HL-60/S4 treated with retinoic acid at 250 ng/mL for 4 days and 3 days (cell line): ENCODE results near the gene NRTN.
"Not testable (repeated sequence)": the region's sequence is repeated elsewhere in the genome, so short reads cannot be mapped to it uniquely, and the experiment has no call there.

Experiments
- in situ Hi-C: fragments of 300-500 bp; cut with MboI; formaldehyde crosslinking; loops from 2 replicates; pipeline ENCODE4 v1.7.0; 2022; ENCODE audit warnings: low sequenced_read_pairs

Gene NRTN

DNA sequence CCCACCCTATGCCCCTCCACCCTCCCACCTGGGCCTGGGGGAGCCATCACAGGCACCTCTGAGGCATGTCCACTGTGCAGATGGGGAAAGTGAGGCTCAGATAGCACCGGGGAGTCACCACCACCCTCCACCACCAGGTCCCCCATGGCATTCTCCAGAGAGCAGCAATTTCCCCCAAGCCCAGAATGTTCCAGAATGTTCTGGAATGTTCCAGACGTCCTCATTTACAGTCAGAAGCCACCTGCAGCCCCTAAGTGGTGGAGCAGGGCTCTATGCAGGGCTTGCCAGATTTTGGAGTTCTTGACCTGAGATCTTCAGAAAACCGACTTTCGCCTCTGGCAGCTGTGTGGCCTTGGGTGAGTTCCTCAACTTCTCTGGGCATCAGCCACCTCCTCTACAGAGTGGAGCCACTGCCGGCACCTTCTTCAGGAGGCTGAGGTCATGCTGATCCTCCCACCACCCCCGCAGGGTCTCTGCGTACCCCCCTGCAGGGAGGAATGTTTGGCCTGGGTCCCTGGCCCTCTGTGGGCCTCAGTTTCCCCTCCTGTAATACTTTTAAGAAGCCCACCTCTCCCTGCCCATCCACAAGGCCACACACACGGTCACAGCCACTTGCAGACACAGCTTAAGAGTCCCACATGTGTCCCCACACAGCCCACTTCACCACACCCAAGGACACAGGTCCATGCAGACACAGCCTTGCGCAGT lies 59.3 kb downstream of the NRTN start:
- in situ Hi-C loops, result no loop called here

DNA sequence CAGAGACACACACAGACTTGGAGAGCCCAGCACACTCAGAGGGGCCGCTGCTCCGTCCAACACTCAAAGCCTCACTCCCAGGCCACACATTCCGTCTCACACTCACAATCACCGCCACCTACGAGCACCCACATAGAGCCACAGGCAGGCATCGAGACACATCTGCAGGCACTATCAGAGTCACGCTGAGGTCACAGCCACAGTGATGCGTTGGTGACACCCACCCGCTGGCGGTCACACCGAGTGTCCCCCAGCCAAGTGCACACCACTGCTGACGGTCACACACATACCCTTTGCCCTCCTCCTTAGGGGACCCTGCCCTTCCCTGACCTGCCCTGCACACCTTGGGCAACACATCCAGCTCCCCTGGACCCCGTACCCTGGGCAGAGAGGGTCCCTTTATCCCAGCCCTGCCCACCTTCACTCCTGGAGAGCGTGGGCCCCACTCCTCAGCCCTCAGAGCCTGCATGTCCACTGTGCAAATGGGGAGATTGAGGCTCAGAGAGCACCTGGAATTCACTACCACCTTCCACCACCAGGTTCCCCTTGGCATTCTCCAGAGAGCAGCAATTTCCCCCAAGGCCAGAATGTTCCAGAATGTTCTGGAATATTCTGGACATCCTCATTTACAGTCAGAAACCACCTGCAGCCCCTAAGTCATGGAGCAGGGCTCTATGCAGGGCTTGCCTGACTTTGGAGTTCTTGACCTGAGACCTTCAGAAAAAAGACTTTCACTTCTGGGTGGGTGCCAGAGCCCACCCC lies 60.0 kb downstream of the NRTN start:
- in situ Hi-C loops, result no loop called here

GRCh38 chr19:5865772-5866171 lies 60.9 kb downstream of the NRTN start:
- in situ Hi-C loops, result no loop called here

GRCh38 chr19:5867201-5868136 lies 62.6 kb downstream of the NRTN start:
- in situ Hi-C loops, result no loop called here

DNA sequence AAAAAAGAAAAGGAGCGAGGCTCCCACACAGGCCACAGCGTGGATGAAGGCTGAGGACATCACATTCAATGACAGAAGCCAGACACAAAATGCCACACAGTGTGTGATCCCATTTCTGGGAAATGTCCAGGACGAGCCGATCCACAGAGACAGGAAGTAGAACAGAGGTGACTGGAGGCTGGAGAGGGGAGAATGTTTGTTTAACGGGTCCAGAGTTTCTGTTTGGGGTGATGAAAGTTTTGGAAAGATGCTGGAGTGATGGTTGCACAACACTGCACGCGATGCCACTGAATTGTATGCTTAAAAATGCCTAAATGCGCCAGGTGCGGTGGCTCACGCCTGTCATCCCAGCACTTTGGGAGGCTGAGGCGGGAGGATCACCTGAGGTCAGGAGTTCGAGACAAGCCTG lies 66.1 kb downstream of the NRTN start:
- in situ Hi-C loops, result no loop called here

- in situ Hi-C loops, result no loop called here
Measured at GRCh38 chr19:5873617-5874199, 68.8 kb downstream of the NRTN start.

- in situ Hi-C loops, result not testable (repeated sequence)
Measured at GRCh38 chr19:5874496-5874895, 69.6 kb downstream of the NRTN start.

DNA sequence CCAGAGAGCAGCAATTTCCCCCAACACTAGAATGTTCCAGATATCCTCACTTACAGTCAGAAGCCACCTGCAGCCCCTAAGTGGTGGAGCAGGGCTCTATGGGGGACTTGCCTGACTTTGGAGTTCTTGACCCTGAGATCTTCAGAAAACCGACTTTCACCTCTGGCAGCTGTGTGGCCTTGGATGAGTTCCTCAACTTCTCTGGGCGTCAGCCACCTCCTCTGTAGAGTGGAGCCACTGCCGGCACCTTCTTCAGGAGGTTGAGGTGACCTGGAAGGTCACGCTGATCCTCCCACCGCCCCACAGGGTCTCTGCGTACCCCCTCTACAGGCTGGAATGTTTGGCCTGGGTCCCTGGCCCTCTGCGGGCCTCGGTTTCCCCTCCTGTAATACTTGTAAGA lies 72.6 kb downstream of the NRTN start:
- in situ Hi-C loops, result no loop called here

- in situ Hi-C loops, result no loop called here
Measured at GRCh38 chr19:5877882-5878281, 73.0 kb downstream of the NRTN start.
